Measurements from ENCODE around the gene NOS3. TPM values are rescaled to one million over a fixed set of nuclear protein-coding genes. Genes with fewer than 3 reads are reported as not detected.
A peak's percentile ranks its signal among the peaks of the same experiment; 100 is the strongest.
"Not testable (repeated sequence)": the region's sequence is repeated elsewhere in the genome, so short reads cannot be mapped to it uniquely, and the experiment has no call there.

NOS3 gene
- total and polyA plus RNA-seq, 9 of the 15 experiments (the other 6 are each of a cell fraction or from before 2014, with no cell fraction given), result 1.1 to 121 (median 23.6) TPM

DNA sequence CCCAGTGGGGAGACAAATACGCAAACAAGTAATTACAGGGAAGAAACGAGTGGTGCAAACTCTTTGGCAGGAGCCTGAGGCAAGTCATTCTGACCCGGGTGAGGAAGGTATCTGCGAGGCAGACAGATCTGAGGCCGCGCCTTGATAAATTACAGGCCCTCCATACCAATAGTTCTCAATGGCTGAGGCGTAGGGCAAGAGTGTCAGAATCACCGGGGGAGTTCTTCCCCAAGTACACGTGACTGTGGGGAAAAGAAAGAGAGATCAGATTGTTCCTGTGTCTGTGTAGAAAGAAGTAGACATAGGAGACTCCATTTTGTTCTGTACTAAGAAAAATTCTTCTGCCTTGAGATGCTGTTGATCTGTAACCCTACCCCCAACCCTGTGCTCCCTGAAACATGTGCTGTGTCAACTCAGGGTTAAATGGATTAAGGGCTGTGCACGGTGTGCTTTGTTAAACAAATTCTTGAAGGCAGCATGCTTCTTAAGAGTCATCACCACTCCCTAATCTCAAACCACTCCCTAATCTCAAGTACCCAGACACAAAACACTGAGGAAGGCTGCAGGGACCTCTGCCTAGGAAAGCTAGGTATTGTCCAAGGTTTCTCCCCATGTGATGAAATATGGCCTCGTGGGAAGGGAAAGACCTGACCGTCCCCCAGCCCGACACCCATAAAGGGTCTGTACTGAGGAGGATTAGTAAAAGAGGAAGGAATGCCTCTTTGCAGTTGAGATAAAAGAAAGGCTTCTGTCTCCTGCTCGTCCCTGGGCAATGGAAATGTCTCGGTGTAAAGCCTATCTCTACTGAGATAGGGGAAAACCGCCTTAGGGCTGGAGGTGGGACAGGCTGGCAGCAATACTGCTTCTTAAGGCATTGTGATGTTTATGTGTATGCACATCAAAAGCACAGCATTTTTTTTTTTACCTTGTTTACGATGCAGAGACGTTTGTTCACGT, 36.2 kb downstream of the NOS3 start (continued):
- 0 out of 2 replicates have a peak, but pooled peaks have one; percentile 50 for TF ChIP-seq ZNF77 (CRISPR knock-in tag; IDR thresholded peaks at IDR 0.05)
- TF ChIP-seq PBX2 (CRISPR knock-in tag; IDR thresholded peaks at IDR 0.05; ENCODE audit: low read depth), result not testable (repeated sequence)
- peak; percentile 77 for TF ChIP-seq PBX2 (tag; conservative IDR thresholded peaks at IDR 0.05; ENCODE audit: low read depth)
- TF ChIP-seq, protein P1, sequence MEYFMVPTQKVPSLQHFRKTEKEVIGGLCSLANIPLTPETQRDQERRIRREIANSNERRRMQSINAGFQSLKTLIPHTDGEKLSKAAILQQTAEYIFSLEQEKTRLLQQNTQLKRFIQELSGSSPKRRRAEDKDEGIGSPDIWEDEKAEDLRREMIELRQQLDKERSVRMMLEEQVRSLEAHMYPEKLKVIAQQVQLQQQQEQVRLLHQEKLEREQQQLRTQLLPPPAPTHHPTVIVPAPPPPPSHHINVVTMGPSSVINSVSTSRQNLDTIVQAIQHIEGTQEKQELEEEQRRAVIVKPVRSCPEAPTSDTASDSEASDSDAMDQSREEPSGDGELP (CRISPR knock-in tag; IDR thresholded peaks at IDR 0.05; ENCODE audit: borderline replicate concordance), result 0 out of 2 replicates have a peak, but pooled peaks have one; percentile 22
- TF ChIP-seq NCOR1 (IDR thresholded peaks at IDR 0.05), result peak; percentile 84
- peak; percentile 77; the same call in 1 of the 2 replicates for TF ChIP-seq ID3 (CRISPR knock-in tag; IDR thresholded peaks at IDR 0.05)
- TF ChIP-seq ID3 (tag; IDR thresholded peaks at IDR 0.05), result peak; percentile 99
- peak in 1 of 3 experiments; percentile 49 for TF ChIP-seq YY1 (IDR thresholded peaks at IDR 0.05; ENCODE audit: borderline replicate concordance in 1 of 3, control insufficient read depth in 1 of 3, extremely low read depth in 1 of 3, insufficient read depth in 3 of 3, insufficient read length in 1 of 3, insufficient replicate concordance in 2 of 3, low read depth in 1 of 3, low read length in 2 of 3)
- TF ChIP-seq DDX20 (tag; IDR thresholded peaks at IDR 0.05; ENCODE audit: low read depth), result peak; percentile 92
- TF ChIP-seq FOXK2 (conservative IDR thresholded peaks at IDR 0.05 in 1 of 2, IDR thresholded peaks at IDR 0.05 in 1 of 2; ENCODE audit: low read depth in 2 of 2), result peak; percentile 70 to 74
- peak; percentile 65 for TF ChIP-seq ZNF324 (CRISPR knock-in tag; IDR thresholded peaks at IDR 0.05)
- peak; percentile 95 for TF ChIP-seq HDAC8 (tag; IDR thresholded peaks at IDR 0.05)
- TF ChIP-seq, protein P2, sequence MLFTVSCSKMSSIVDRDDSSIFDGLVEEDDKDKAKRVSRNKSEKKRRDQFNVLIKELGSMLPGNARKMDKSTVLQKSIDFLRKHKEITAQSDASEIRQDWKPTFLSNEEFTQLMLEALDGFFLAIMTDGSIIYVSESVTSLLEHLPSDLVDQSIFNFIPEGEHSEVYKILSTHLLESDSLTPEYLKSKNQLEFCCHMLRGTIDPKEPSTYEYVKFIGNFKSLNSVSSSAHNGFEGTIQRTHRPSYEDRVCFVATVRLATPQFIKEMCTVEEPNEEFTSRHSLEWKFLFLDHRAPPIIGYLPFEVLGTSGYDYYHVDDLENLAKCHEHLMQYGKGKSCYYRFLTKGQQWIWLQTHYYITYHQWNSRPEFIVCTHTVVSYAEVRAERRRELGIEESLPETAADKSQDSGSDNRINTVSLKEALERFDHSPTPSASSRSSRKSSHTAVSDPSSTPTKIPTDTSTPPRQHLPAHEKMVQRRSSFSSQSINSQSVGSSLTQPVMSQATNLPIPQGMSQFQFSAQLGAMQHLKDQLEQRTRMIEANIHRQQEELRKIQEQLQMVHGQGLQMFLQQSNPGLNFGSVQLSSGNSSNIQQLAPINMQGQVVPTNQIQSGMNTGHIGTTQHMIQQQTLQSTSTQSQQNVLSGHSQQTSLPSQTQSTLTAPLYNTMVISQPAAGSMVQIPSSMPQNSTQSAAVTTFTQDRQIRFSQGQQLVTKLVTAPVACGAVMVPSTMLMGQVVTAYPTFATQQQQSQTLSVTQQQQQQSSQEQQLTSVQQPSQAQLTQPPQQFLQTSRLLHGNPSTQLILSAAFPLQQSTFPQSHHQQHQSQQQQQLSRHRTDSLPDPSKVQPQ (CRISPR knock-in tag; IDR thresholded peaks at IDR 0.05; ENCODE audit: borderline replicate concordance), result peak; percentile 92; the same call in 1 of the 2 replicates
- TF ChIP-seq PTTG1 (tag; IDR thresholded peaks at IDR 0.05; ENCODE audit: low read depth), result peak; percentile 95
- TF ChIP-seq, protein P3, sequence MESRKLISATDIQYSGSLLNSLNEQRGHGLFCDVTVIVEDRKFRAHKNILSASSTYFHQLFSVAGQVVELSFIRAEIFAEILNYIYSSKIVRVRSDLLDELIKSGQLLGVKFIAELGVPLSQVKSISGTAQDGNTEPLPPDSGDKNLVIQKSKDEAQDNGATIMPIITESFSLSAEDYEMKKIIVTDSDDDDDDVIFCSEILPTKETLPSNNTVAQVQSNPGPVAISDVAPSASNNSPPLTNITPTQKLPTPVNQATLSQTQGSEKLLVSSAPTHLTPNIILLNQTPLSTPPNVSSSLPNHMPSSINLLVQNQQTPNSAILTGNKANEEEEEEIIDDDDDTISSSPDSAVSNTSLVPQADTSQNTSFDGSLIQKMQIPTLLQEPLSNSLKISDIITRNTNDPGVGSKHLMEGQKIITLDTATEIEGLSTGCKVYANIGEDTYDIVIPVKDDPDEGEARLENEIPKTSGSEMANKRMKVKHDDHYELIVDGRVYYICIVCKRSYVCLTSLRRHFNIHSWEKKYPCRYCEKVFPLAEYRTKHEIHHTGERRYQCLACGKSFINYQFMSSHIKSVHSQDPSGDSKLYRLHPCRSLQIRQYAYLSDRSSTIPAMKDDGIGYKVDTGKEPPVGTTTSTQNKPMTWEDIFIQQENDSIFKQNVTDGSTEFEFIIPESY (CRISPR knock-in tag; IDR thresholded peaks at IDR 0.05), result 0 out of 2 replicates have a peak, but pooled peaks have one; percentile 33
- TF ChIP-seq ZNF75A (CRISPR knock-in tag; IDR thresholded peaks at IDR 0.05), result peak; percentile 73; the same call in 1 of the 2 replicates

Measured in K562 (cell line).